HCT116 (cell line): ENCODE data around the gene RRAS2.

ENCODE experiments used
- CEBPB ChIP-seq: IDR thresholded peaks from 2 replicates; pipeline ENCODE4 v1.6.1; 2012; ENCODE audit warnings: low read depth
- CTCF ChIP-seq, 3 experiments: fragments of 200-600 bp in 1 of 3; sonication (generic) in 1 of 3; IDR thresholded peaks in 2 of 3; conservative IDR thresholded peaks in 1 of 3; 2 replicates each; pipeline ENCODE4 v1.5.1; 2012 to 2017; ENCODE audit warnings: low read depth in 2 of 3, low read length in 2 of 3, antibody characterized with exemption in 1 of 3, borderline replicate concordance in 1 of 3, control low read depth in 1 of 3, mild to moderate bottlenecking in 1 of 3, mixed read lengths in 1 of 3, mixed run types in 1 of 3, moderate library complexity in 1 of 3; ENCODE audit not compliant: insufficient read depth in 1 of 3
- RAD21 ChIP-seq: IDR thresholded peaks from 2 replicates; pipeline ENCODE4 v1.6.1; 2012; ENCODE audit warnings: low read depth, mild to moderate bottlenecking
- SP1 ChIP-seq: IDR thresholded peaks from 2 replicates; pipeline ENCODE4 v1.6.1; 2012; ENCODE audit warnings: low read depth
- ZNF274 ChIP-seq: fragments of 200-500 bp; sonication (Bioruptor generic); IDR thresholded peaks from 2 replicates; pipeline ENCODE4 v1.6.1; 2014; ENCODE audit warnings: mild to moderate bottlenecking, low read depth, low read length, inconsistent platforms

DNA sequence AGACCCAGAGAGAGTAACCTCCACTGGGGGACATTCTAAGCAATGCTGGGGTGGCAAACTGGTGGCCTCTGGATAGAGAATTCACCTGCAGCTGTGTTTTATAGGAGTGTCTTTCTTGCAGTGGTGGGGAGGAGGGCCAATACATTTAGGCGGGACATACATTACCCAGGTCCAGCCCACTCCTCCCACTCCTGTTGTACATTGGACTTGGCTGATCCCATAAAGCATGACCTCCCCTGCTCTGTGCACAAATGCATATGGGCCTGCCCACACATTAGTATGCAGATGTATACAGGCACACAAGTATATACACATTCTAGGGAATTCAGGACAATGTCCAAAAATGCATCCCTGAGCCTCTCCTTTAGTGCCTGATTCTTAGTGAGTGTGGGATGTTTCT is 99.1 kb downstream of the RRAS2 start:
- TF ChIP-seq CEBPB, result no peak
- TF ChIP-seq RAD21, result no peak
- TF ChIP-seq ZNF274, result no peak
- no peak for TF ChIP-seq CTCF (IDR thresholded peaks at IDR 0.05 in 2 of 3, conservative IDR thresholded peaks at IDR 0.05 in 1 of 3; ENCODE audit: borderline replicate concordance in 1 of 3, insufficient read depth in 1 of 3, low read depth in 2 of 3, low read length in 2 of 3)
- TF ChIP-seq SP1, result no peak
